Small intestine (tissue), 7 donors: ENCODE measurements around the gene SYNPR. TPM values are rescaled to one million over a fixed set of nuclear protein-coding genes. Genes with fewer than 3 reads are reported as not detected.

Experiments used
- DNase-seq, 2 donors: peaks; one replicate each; pipeline versions ENCODE4 v3.0.0 to v3.0.0-alpha.2; 2013
- FAIRE-seq: peaks from 2 replicates; lab custom pipeline; 2012; peaks lifted over from hg19 to GRCh38; lab: Jason Lieb, UNC
- H3K27ac ChIP-seq, 3 donors: one replicate each; pipeline ENCODE4 v1.5.1; 2013; ENCODE audit warnings: low read length in 2 of 3, mild to moderate bottlenecking in 2 of 3, control low read depth in 1 of 3, inconsistent platforms in 1 of 3, low read depth in 1 of 3, moderate library complexity in 1 of 3
- H3K27me3 ChIP-seq, 3 donors: one replicate each; pipeline ENCODE4 v1.6.1; 2013; ENCODE audit warnings: low read length in 3 of 3, inconsistent platforms in 1 of 3; ENCODE audit not compliant: control insufficient read depth in 3 of 3, insufficient read depth in 3 of 3
- H3K36me3 ChIP-seq, 3 donors: one replicate each; pipeline ENCODE4 v1.6.1; 2013; ENCODE audit warnings: low read length in 3 of 3, inconsistent platforms in 1 of 3, low read depth in 1 of 3, mild to moderate bottlenecking in 1 of 3, moderate library complexity in 1 of 3; ENCODE audit not compliant: control insufficient read depth in 3 of 3, insufficient read depth in 2 of 3
- H3K4me1 ChIP-seq, 3 donors: one replicate each; pipeline ENCODE4 v1.6.1; 2013; ENCODE audit warnings: low read length in 2 of 3, inconsistent platforms in 1 of 3, low read depth in 1 of 3, mild to moderate bottlenecking in 1 of 3, moderate library complexity in 1 of 3; ENCODE audit not compliant: control insufficient read depth in 3 of 3, insufficient read depth in 2 of 3
- H3K4me3 ChIP-seq, 3 donors: one replicate each; pipeline ENCODE4 v1.5.1; 2013; ENCODE audit warnings: low read length in 3 of 3, control low read depth in 1 of 3, inconsistent platforms in 1 of 3, low read depth in 1 of 3, mild to moderate bottlenecking in 1 of 3, moderate library complexity in 1 of 3
- H3K9me3 ChIP-seq, 2 donors: one replicate each; pipeline ENCODE4 v1.6.1; 2013; ENCODE audit warnings: low read depth in 1 of 2, low read length in 1 of 2; ENCODE audit not compliant: control insufficient read depth in 2 of 2, insufficient read depth in 1 of 2
- WGBS, 3 donors: extraction: QIAGEN DNeasy Blood & Tissue Kit; methylation state at CpG; one replicate each; pipeline ENCODE4 v1.1.7; 2013; 5-methylcytosine and 5-hydroxymethylcytosine counted together
- polyA plus RNA-seq, 4 donors: library from polyadenylated mRNA; stranded (reverse) in 3 of 4; unstranded in 1 of 4; fragments of 200-250 nt in 3 of 4; fragments of 120-200 nt in 1 of 4; gene quantifications; one replicate each; pipeline versions ENCODE4 v1.2.1 to v1.2.3, GENCODE V29; 2013
- donor health status: healthy with polysubstance abuse.
- donor health status: control.
- donor health status: control.
- donor health status: Bipolar disorder and iron deficiency.
- donor health status: healthy.

Gene SYNPR
- polyA plus RNA-seq, 4 donors, result 0.36 to 0.87 TPM; not detected in 2

DNA sequence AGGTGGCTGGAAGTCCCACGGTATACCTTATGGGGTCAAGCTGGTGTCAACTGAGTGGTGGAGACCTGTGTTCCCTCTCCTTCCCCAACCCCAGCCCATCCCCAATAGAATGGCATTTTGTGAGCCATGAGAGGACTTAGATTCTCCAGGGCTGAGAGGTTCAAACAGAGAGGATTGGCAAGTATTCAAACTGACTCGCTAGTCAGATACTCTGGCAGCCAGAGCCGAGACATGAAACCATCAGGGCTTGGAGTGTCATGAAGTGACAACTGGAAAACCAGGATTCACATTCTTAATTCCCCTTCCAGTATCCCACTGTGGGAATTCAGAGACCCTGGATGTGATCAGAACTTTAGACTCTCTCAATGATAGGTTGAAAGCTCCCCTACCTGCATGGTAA lies 215.0 kb downstream of the SYNPR start:
- DNase-seq, result no peak
- Histone ChIP-seq H3K27ac (no peak overlapping the region), H3K9me3 (no peaks in the 10 kb centered on the region), H3K27me3 (no peaks in the 10 kb centered on the region), H3K36me3 (no peaks in the 10 kb centered on the region), H3K4me3 (no peak overlapping the region), H3K4me1 (peaks cover 0 to 3% (median 0%) of the 10 kb centered on the region in 3 donors)
- 87 to 96% (median 90%) methylated on average over 3 of the region's 3 CpGs for WGBS, 3 donors
- FAIRE-seq, result no peak

DNA sequence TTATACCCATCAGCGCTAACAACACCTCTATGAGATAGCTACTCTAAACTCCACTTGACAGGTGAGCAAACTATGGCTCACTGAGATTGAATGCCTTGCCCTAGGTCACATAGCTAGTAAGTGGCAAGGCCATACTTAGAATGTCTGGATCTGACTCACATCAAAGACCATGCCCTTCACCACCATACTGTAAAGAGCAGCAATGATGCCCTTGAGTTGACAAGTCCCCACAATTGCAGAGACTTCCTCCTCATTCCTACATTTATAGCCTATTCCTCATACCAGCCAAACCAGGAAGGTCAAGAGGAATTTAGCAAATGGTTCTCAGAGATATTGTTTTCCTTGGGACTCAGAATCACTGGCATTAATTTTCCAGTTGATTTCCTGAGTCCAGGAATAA lies 216.5 kb downstream of the SYNPR start:
- H3K4me3 ChIP-seq, result no peak overlapping the region
- H3K4me1 ChIP-seq, result peaks cover 0 to 9% (median 0%) of the 10 kb centered on the region in 3 donors
- no peak overlapping the region for H3K27ac ChIP-seq
- no peaks in the 10 kb centered on the region for H3K36me3 ChIP-seq
- no peaks in the 10 kb centered on the region for H3K27me3 ChIP-seq
- WGBS, 3 donors, result 99 to 100% (median 100%) methylated on average over 1 of the region's 1 CpG
- FAIRE-seq, result no peak
- H3K9me3 ChIP-seq, result no peaks in the 10 kb centered on the region
- no peak for DNase-seq

DNA sequence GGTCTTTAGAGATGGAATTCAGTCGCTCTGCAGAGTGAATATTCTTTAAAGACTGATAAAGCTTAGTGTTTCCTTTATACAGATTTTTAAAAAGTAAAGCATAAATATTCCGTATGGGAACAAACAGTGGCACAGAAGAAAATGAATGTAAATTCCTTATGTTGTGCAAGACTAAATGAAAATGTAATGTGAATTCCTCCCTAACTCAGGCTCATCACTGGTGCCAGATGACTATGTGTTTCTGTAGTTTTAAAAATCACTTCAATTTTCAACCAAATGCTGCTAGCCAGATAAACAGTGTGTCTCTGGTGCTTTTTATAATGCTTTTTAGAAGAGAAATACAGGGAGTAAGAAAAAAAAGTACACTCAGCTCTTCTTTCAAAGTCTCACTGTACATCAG lies 219.5 kb downstream of the SYNPR start:
- 80 to 87% (median 83%) methylated on average over 2 of the region's 2 CpGs for WGBS, 3 donors
- Histone ChIP-seq H3K4me1 (peaks cover 0 to 14% (median 3%) of the 10 kb centered on the region in 3 donors), H3K36me3 (no peaks in the 10 kb centered on the region), H3K9me3 (no peaks in the 10 kb centered on the region), H3K27me3 (no peaks in the 10 kb centered on the region), H3K27ac (no peak overlapping the region), H3K4me3 (no peak overlapping the region)
- FAIRE-seq (no peak), DNase-seq (no peak)

DNA sequence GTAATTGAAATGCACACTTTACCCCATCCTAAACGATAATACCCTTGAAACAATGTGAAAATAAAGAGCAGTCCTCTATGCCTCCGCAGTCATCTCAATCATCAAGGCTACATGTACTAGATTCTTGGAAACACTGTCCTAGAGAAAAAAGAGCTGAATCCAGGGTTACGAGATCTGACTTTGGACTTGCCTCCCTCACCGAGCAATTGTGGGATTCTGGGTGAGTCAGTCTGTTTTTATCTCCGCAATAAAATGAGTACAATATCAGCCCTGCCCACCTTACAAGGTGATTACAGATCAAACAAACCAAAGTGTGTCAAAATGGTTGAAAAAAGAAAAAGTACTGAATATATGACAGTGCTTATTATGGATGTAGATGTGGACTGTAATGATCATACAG lies 222.1 kb downstream of the SYNPR start:
- Histone ChIP-seq H3K27ac (peak overlapping the region in 1 of 3 donors; percentile 56), H3K9me3 (no peaks in the 10 kb centered on the region), H3K27me3 (no peaks in the 10 kb centered on the region), H3K4me3 (no peak overlapping the region), H3K36me3 (no peaks in the 10 kb centered on the region), H3K4me1 (peaks cover 0 to 14% (median 3%) of the 10 kb centered on the region in 3 donors)
- DNase-seq, result peak; percentile 84
- FAIRE-seq, result no peak
- WGBS, 3 donors, result 21 to 63% (median 32%) methylated on average over 5 of the region's 5 CpGs

DNA sequence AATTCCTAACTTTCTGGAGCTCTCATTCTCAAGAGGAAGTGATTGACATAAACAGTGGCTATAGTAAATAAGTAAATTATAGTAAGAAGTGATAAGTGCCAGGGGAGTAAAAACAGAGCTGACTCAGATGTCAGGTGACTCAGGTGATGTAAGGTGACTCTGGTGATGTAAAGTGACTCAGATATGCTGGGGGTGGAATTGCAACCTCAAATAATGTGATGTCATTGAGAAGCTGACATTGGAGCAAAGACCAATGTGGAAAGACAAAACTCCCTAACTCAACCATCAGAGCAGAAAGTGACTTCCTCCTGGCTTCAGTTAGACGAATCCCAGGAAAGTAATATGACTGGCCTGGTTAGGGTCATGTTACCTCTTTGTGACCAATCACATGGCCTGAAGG lies 230.2 kb downstream of the SYNPR start:
- DNase-seq (peak; percentile 80 to 91), FAIRE-seq (peak; percentile 62)
- WGBS, 3 donors, result 40 to 57% (median 55%) methylated on average over 1 of the region's 1 CpG
- Histone ChIP-seq H3K4me3 (no peak overlapping the region), H3K27ac (peak overlapping the region in 1 of 3 donors; percentile 72), H3K4me1 (peaks cover 0 to 5% (median 0%) of the 10 kb centered on the region in 3 donors), H3K27me3 (no peaks in the 10 kb centered on the region), H3K36me3 (no peaks in the 10 kb centered on the region), H3K9me3 (no peaks in the 10 kb centered on the region)

DNA sequence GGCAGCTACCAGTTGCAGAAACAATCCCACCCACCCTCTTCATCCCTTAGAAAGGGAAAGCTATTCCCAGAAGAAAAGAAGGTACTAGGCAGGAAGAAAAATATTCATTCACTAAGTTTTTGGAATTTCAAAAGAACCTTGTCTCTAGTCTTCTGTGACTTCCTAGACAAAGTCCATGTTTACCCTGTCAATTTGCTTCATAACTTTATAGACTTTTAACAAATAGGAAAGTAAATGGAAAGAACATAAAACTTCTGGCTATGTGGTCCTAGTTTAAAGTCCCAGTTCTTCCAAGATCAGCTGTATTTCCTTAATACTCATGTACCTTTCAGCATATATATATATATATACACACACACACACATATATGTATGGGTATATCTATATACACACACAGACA lies 230.7 kb downstream of the SYNPR start:
- Histone ChIP-seq H3K36me3 (no peaks in the 10 kb centered on the region), H3K27ac (peak overlapping the region in 1 of 3 donors; percentile 72)
- FAIRE-seq, result no peak

DNA sequence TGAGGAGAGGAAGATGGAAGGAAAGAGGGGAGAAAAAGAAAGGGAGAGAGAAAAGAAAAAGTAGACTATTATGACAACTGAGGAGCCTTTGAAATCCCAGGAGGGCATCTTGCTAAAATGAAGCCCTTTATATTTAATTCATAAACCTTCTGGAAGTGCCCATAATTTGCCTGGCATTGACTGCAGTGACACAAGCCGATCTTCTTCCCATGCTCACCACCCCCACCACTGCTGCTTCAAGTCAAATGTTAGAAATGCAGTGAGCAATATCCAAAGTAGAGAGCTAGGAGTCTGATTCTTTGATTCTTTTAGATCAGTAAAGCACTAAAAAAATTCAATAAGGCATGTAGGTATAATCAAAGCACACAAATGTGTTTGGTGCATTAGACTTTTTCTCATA lies 235.7 kb downstream of the SYNPR start:
- Histone ChIP-seq H3K4me1 (peaks cover 0 to 2% (median 0%) of the 10 kb centered on the region in 3 donors), H3K36me3 (no peaks in the 10 kb centered on the region), H3K9me3 (no peaks in the 10 kb centered on the region), H3K27ac (no peak overlapping the region), H3K4me3 (no peak overlapping the region), H3K27me3 (no peaks in the 10 kb centered on the region)
- 89 to 100% (median 96%) methylated on average over 1 of the region's 1 CpG for WGBS, 3 donors
- DNase-seq (no peak), FAIRE-seq (no peak)

More for the DNA sequence above, 230.7 kb downstream of the SYNPR start:
- no peaks in the 10 kb centered on the region for H3K27me3 ChIP-seq
- DNase-seq, result peak; percentile 18 to 72
- H3K9me3 ChIP-seq, result no peaks in the 10 kb centered on the region
- H3K4me1 ChIP-seq, result peaks cover 0 to 5% (median 0%) of the 10 kb centered on the region in 3 donors
- no peak overlapping the region for H3K4me3 ChIP-seq

DNA sequence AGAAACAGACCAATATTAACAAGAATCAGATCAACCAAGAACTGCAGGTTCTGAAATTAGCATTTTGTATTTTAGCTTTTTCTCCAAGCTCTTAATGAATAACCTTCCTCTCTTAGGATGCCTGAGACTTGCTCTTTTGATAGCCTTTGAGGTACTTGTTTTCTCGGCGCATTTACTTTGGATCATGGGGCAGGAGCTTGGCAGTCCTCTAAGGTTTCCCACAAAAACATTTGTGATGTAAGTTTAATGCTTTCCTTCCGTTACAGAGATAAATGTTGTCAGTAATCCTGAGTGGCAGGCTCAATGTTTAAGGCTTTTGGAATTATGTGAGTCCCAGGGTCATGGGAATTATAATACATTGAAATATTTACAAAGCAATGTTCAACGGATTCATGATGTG lies 236.6 kb downstream of the SYNPR start:
- Histone ChIP-seq H3K36me3 (no peaks in the 10 kb centered on the region), H3K27me3 (no peaks in the 10 kb centered on the region), H3K27ac (no peak overlapping the region), H3K9me3 (no peaks in the 10 kb centered on the region), H3K4me1 (no peaks in the 10 kb centered on the region), H3K4me3 (no peak overlapping the region)
- DNase-seq (no peak), FAIRE-seq (no peak)
- 80 to 82% (median 80%) methylated on average over 4 of the region's 4 CpGs for WGBS, 3 donors

DNA sequence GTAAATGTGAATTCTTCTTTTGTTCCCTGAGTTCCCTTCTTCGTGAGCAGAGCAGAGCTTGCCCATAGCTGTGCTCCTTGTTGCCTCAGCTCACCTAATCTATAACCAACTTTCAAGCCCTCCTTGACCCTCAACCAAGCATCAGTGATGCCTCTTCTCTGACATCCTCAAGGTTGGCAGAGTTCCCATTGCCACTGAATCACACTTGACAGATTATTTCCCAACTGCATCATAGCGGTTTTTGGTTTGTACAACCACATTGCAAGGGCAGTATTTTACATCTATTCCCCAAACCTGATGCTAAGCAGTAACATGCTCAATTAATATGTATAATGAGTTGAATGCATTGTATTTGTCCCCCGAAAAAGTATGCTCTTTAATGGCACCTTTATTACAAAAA lies 241.3 kb downstream of the SYNPR start:
- DNase-seq (no peak), FAIRE-seq (no peak)
- H3K27ac ChIP-seq, result no peak overlapping the region
- no peaks in the 10 kb centered on the region for H3K27me3 ChIP-seq
- no peak overlapping the region for H3K4me3 ChIP-seq
- H3K9me3 ChIP-seq, result no peaks in the 10 kb centered on the region
- no peaks in the 10 kb centered on the region for H3K36me3 ChIP-seq
- H3K4me1 ChIP-seq, result no peaks in the 10 kb centered on the region
- 69 to 79% (median 76%) methylated on average over 3 of the region's 3 CpGs for WGBS, 3 donors
